Activated naive CD4-positive, alpha-beta T cell treated with anti-CD3 and anti-CD28 coated beads, Interleukin-2, amount 50 U/mL, for 24 hours (primary cell): ENCODE measurements around the gene ACP4.

Experiments used
- H3K27ac Mint-ChIP-seq: one replicate; pipeline ENCODE4 v1.8.0; 2021; ENCODE audit warnings: mild to moderate bottlenecking, mixed read lengths
- H3K27me3 Mint-ChIP-seq: one replicate; pipeline ENCODE4 v1.8.0; 2021; ENCODE audit warnings: mixed read lengths
- H3K36me3 Mint-ChIP-seq: one replicate; pipeline ENCODE4 v1.8.0; 2021; ENCODE audit warnings: mixed read lengths
- H3K4me1 Mint-ChIP-seq: one replicate; pipeline ENCODE4 v1.8.0; 2021; ENCODE audit warnings: mixed read lengths
- H3K4me3 Mint-ChIP-seq: one replicate; pipeline ENCODE4 v1.8.0; 2021; ENCODE audit warnings: mild to moderate bottlenecking, mixed read lengths
- H3K9me3 Mint-ChIP-seq: one replicate; pipeline ENCODE4 v1.8.0; 2021; ENCODE audit warnings: mixed read lengths

The ACP4 gene

DNA sequence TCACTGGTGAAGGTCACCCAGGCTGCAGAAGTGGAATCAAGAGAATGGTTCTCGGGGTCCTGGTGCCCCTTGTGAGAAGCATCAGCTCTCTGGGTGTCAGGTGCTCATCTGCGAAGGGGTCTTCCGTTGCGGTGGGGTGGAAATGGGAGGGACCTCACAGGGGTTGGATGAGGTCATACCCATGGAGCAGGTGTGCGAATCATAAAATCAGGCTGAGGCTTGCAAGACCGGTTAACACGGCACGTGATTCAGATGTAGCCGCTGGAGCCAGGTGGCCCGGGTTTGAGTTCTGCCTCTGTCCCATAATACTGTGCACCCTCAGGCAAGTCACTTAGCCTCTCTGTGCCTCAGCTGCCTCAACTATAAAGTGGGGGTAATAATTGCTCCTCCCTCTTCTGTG is 47.1 kb downstream of the ACP4 start:
- peaks cover 5% of the 10 kb centered on the region for H3K9me3 Mint-ChIP-seq
- H3K27me3 Mint-ChIP-seq: peaks cover 42% of the 10 kb centered on the region
- H3K4me1 Mint-ChIP-seq: peaks cover 9% of the 10 kb centered on the region
- peak overlapping the region; percentile 83 for H3K4me3 Mint-ChIP-seq
- no peak overlapping the region for H3K27ac Mint-ChIP-seq
- no peaks in the 10 kb centered on the region for H3K36me3 Mint-ChIP-seq

- Mint-ChIP-seq H3K4me1 (peaks cover 9% of the 10 kb centered on the region), H3K36me3 (no peaks in the 10 kb centered on the region), H3K27ac (no peak overlapping the region), H3K27me3 (peaks cover 37% of the 10 kb centered on the region), H3K4me3 (no peak overlapping the region), H3K9me3 (peaks cover 7% of the 10 kb centered on the region)
Observed at GRCh38 chr19:50838239-50838638, 48.0 kb downstream of the ACP4 start.

DNA sequence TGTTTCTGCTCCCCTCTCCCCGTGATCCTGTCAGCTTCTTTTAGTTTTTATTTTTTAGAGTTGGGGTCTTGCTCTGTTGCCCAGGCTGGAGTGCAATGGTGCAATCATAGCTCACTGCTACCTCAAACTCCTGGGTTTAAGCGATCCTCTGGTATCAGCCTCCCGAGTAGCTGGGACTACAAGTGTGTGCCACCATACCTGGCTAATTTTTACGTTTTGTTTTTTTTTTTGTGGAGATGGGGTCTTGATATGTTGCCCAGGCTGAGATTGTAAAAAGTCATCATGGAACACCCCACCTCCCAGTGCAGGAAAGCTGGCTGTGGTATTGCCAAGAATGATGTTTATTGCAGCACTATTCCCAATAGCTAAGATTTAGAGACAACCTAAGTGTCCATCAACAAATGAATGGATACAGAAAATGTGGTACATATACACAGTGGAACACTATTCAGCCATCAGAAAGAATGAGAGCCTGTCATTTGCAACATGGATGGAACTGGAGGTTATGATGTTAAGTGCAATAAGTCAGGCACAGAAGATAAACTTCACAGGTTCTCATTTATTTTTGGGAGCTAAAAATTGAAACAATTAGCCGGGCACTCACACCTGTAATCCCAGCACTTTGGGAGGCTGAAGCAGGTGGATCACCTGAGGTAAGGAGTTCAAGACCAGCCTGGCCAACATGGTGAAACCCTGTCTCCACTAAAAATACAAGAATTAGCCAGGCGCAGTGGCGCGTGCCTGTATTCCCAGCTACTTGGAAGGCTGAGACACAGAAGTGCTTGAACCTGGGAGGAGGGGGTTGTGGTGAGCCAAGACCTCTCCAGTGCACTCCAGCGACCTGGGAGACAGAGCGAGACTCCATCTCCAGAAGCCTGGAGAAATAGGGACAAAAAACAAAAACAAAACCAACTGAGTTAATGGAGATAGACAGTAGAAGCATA is 49.8 kb downstream of the ACP4 start:
- Mint-ChIP-seq H3K27me3 (peaks cover 34% of the 10 kb centered on the region), H3K9me3 (peaks cover 13% of the 10 kb centered on the region), H3K36me3 (no peaks in the 10 kb centered on the region), H3K4me1 (peaks cover 9% of the 10 kb centered on the region), H3K4me3 (no peak overlapping the region), H3K27ac (no peak overlapping the region)

GRCh38 chr19:50842130-50842529 is 51.9 kb downstream of the ACP4 start:
- H3K9me3 Mint-ChIP-seq: peaks cover 13% of the 10 kb centered on the region
- H3K27ac Mint-ChIP-seq: no peak overlapping the region
- H3K4me1 Mint-ChIP-seq: no peaks in the 10 kb centered on the region
- peaks cover 25% of the 10 kb centered on the region for H3K27me3 Mint-ChIP-seq
- H3K4me3 Mint-ChIP-seq: no peak overlapping the region
- no peaks in the 10 kb centered on the region for H3K36me3 Mint-ChIP-seq

DNA sequence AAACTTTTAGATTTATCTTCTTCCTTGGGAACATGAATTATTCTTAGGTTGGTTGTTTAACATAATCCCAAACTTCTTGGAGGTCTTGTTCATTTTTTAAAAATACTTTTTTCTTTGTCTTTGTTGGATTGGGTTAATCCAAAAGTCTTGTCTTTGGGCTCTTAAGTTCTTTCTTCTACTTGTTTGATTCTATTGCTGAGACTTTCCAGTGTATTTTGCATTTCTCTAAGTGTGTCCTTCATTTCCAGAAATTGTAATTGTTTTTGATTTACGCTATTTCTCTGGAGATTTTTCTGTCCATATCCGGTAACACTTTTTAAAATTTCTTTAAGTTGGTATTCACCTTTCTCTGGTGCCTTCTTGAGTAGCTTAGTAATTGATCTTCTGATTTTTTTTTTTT is 53.0 kb downstream of the ACP4 start:
- Mint-ChIP-seq H3K4me1 (no peaks in the 10 kb centered on the region), H3K27me3 (peaks cover 18% of the 10 kb centered on the region), H3K9me3 (peaks cover 13% of the 10 kb centered on the region), H3K4me3 (no peak overlapping the region), H3K36me3 (no peaks in the 10 kb centered on the region), H3K27ac (peak overlapping the region; percentile 14)

DNA sequence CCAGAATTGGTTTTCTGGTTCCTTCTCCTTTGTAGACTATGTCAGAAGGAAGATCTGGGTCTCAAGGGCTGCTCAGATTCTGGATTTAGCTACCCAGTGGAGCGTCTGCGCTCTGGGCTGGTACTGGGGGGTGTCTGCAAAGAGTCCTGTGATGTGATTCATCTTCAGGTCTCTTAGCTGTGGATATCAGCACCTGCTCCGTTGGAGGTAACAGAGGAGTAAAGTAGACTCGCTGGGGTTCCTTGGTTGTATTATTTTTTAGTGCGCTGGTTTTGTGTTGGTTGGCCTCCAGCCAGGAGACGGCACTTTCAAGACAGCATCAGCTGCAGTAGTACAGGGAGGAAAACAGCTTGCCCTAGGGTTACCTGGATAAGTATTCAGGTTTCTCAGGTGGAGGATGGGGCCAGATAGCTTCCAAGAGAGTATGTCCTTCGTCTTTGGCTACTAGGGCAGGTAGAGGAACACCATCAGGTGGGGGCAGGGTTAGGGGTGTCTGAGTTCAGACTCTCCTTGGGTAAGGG is 53.5 kb downstream of the ACP4 start:
- H3K4me1 Mint-ChIP-seq: no peaks in the 10 kb centered on the region
- no peaks in the 10 kb centered on the region for H3K36me3 Mint-ChIP-seq
- H3K27me3 Mint-ChIP-seq: peaks cover 21% of the 10 kb centered on the region
- no peak overlapping the region for H3K27ac Mint-ChIP-seq
- peaks cover 13% of the 10 kb centered on the region for H3K9me3 Mint-ChIP-seq
- no peak overlapping the region for H3K4me3 Mint-ChIP-seq

GRCh38 chr19:50844296-50844935 is 54.2 kb downstream of the ACP4 start:
- H3K9me3 Mint-ChIP-seq: peaks cover 13% of the 10 kb centered on the region
- no peak overlapping the region for H3K27ac Mint-ChIP-seq
- no peaks in the 10 kb centered on the region for H3K4me1 Mint-ChIP-seq
- H3K27me3 Mint-ChIP-seq: peaks cover 24% of the 10 kb centered on the region
- H3K36me3 Mint-ChIP-seq: no peaks in the 10 kb centered on the region
- no peak overlapping the region for H3K4me3 Mint-ChIP-seq
